Measurements from ENCODE around the gene COX7C. TPM values are rescaled to one million over a fixed set of nuclear protein-coding genes. Genes with fewer than 3 reads are reported as not detected.

The COX7C gene
- total and polyA plus RNA-seq, 9 of the 15 experiments (the other 6 are each of a cell fraction or from before 2014, with no cell fraction given): 576 to 1,783 (median 996) TPM

GRCh38 chr5:86617756-86618576, at the start of gene COX7C (continued):
- TF ChIP-seq CEBPZ (IDR thresholded peaks at IDR 0.05; ENCODE audit: borderline replicate concordance, low read depth, low read length) (no peak), THRA (IDR thresholded peaks at IDR 0.05) (no peak), MAZ (CRISPR knock-in tag; conservative IDR thresholded peaks at IDR 0.05 in 1 of 2, IDR thresholded peaks at IDR 0.05 in 1 of 2) (peak; percentile 27 to 44; a peak in 1 of 4 replicates), KHSRP (IDR thresholded peaks at IDR 0.05) (no peak), RB1 (IDR thresholded peaks at IDR 0.05; ENCODE audit: low read depth) (no peak), MXD1 (CRISPR knock-in tag; IDR thresholded peaks at IDR 0.05; ENCODE audit: borderline replicate concordance, poor library complexity, severe bottlenecking) (no peak), ZNF707 (CRISPR knock-in tag; conservative IDR thresholded peaks at IDR 0.05) (no peak), SAFB (IDR thresholded peaks at IDR 0.05; ENCODE audit: borderline replicate concordance, low read depth, low read length) (no peak), CREB5 (CRISPR knock-in tag; IDR thresholded peaks at IDR 0.05) (no peak), FOS (IDR thresholded peaks at IDR 0.05; ENCODE audit: extremely low read depth, insufficient read length) (no peak), CEBPB (tag; IDR thresholded peaks at IDR 0.05) (no peak), ZNF274 (IDR thresholded peaks at IDR 0.05; ENCODE audit: borderline replicate concordance, low read depth, low read length) (no peak), POLR2AphosphoS5 (IDR thresholded peaks at IDR 0.05; ENCODE audit: control insufficient read depth, insufficient read depth, low read depth, low read length) (peak; percentile 93), RBFOX2 (IDR thresholded peaks at IDR 0.05; ENCODE audit: low read depth, low read length) (peak; percentile 90), MIER1 (IDR thresholded peaks at IDR 0.05; ENCODE audit: low read depth) (no peak; the same call in 1 of the 2 replicates), HMG20A (CRISPR knock-in tag; conservative IDR thresholded peaks at IDR 0.05) (no peak), TGIF2 (CRISPR knock-in tag; IDR thresholded peaks at IDR 0.05) (no peak)
- TF ChIP-seq, protein P1, sequence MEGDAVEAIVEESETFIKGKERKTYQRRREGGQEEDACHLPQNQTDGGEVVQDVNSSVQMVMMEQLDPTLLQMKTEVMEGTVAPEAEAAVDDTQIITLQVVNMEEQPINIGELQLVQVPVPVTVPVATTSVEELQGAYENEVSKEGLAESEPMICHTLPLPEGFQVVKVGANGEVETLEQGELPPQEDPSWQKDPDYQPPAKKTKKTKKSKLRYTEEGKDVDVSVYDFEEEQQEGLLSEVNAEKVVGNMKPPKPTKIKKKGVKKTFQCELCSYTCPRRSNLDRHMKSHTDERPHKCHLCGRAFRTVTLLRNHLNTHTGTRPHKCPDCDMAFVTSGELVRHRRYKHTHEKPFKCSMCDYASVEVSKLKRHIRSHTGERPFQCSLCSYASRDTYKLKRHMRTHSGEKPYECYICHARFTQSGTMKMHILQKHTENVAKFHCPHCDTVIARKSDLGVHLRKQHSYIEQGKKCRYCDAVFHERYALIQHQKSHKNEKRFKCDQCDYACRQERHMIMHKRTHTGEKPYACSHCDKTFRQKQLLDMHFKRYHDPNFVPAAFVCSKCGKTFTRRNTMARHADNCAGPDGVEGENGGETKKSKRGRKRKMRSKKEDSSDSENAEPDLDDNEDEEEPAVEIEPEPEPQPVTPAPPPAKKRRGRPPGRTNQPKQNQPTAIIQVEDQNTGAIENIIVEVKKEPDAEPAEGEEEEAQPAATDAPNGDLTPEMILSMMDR (IDR thresholded peaks at IDR 0.05 in 2 of 3, conservative IDR thresholded peaks at IDR 0.05 in 1 of 3; ENCODE audit: insufficient read depth in 2 of 3, low read depth in 1 of 3, low read length in 3 of 3): peak in 1 of 3 experiments; percentile 3; a peak in 1 of 6 replicates
